Stomach (tissue), 4 donors: ENCODE measurements around the gene RASD2.

Source experiments
- CTCF ChIP-seq, 7 experiments: fragments of 450-650 bp in 4 of 7; fragments of 200-600 bp in 3 of 7; sonication (generic) in 3 of 7; IDR thresholded peaks; one replicate each; pipeline ENCODE4 v1.5.1; 2016 to 2019; ENCODE audit warnings: antibody characterized with exemption in 7 of 7, control low read depth in 2 of 7, mild to moderate bottlenecking in 1 of 7
- POLR2A ChIP-seq, 4 donors: fragments of 450-650 bp; IDR thresholded peaks; one replicate each; pipeline ENCODE4 v1.6.1; 2016; ENCODE audit warnings: antibody characterized with exemption in 4 of 4, control low read depth in 2 of 4, mild to moderate bottlenecking in 1 of 4, moderate library complexity in 1 of 4

DNA sequence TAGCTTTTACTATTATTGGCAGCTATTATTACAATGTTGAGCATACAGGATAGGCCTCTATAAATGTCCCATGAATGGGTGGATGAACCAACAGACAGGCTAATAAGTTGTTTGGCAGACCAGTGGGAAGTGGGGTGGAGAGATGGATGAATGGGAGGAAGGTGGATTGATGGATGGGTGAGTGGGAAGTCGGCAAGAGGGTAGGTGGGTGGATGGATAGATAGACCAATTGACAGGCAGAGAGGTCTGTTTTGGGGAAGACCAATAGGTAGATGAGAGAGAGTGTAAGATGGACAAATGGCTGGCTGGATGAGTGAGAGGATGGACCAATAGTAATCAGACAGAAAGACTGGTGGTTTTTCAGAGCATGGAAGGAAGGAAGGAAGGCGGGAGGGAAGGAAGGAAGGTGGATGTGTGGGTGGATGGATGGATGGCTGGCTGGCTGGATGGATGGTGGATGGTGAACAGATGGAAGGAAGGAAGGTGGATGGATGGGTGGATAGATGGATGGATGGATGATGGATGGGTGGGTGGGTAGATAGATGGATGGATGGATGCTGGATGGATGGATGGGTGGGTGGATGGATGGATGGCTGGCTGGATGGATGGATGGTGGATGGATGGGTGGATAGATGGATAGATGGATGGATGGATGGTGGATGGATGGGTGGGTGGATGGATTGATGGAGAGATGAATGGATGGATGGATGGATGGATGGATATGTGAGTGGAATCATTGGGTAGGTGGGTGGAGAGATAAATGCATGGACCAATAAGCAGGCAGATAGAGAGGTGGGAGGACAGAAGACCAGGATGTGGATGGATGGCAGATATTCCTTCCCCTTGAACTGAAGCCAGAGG is 37.4 kb downstream of the RASD2 start:
- no peak for TF ChIP-seq CTCF (IDR thresholded peaks at IDR 0.05)
- TF ChIP-seq POLR2A (IDR thresholded peaks at IDR 0.05) = no peak
